T-helper 2 cell treated with Interferon-gamma antibody and Interleukin-4, amounts not matched to agents 5 μg/mL and 100 μg/mL, for 36 hours (primary cell): Measurements from ENCODE around the gene TNPO1.

Source experiments
- DNase-seq: peaks from one replicate; pipeline ENCODE4 v3.0.0; 2021; ENCODE audit warnings: low spot score
- H3K27ac Mint-ChIP-seq: one replicate; pipeline ENCODE4 v1.8.0; 2021; ENCODE audit warnings: mild to moderate bottlenecking, mixed read lengths
- H3K27me3 Mint-ChIP-seq: one replicate; pipeline ENCODE4 v1.8.0; 2021; ENCODE audit warnings: low read depth, mixed read lengths
- H3K36me3 Mint-ChIP-seq: one replicate; pipeline ENCODE4 v1.8.0; 2021; ENCODE audit warnings: low read depth, mixed read lengths
- H3K4me1 Mint-ChIP-seq: one replicate; pipeline ENCODE4 v1.8.0; 2021; ENCODE audit warnings: low read depth, mixed read lengths
- H3K4me3 Mint-ChIP-seq: one replicate; pipeline ENCODE4 v1.8.0; 2022; ENCODE audit warnings: mild to moderate bottlenecking, moderate library complexity, mixed read lengths
- H3K9me3 Mint-ChIP-seq: one replicate; pipeline ENCODE4 v1.8.0; 2021; ENCODE audit warnings: mixed read lengths

The TNPO1 gene

DNA sequence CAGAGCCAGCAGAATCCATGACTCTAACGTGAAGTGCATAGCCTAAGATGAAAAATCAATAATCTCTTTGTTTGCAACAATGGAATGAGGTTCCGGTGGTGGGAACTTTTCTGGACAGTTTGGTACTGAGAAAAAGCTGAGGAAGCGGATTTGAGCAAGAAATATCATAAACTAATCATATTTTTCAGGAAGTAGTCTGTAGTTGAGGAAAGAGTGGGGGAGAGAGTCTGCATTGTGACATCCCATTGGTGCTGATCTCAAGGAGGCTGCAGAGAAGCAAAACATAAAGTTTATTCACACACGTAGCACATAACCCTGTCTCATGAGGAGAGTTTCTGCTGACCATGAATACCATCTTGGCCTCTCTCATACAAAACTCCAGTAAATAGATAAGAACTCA, 123.6 kb downstream of the TNPO1 start:
- peaks cover 14% of the 10 kb centered on the region for H3K27me3 Mint-ChIP-seq
- no peak for DNase-seq
- H3K36me3 Mint-ChIP-seq, result no peaks in the 10 kb centered on the region
- no peak overlapping the region for H3K4me3 Mint-ChIP-seq
- no peaks in the 10 kb centered on the region for H3K9me3 Mint-ChIP-seq
- no peaks in the 10 kb centered on the region for H3K4me1 Mint-ChIP-seq
- no peak overlapping the region for H3K27ac Mint-ChIP-seq

DNA sequence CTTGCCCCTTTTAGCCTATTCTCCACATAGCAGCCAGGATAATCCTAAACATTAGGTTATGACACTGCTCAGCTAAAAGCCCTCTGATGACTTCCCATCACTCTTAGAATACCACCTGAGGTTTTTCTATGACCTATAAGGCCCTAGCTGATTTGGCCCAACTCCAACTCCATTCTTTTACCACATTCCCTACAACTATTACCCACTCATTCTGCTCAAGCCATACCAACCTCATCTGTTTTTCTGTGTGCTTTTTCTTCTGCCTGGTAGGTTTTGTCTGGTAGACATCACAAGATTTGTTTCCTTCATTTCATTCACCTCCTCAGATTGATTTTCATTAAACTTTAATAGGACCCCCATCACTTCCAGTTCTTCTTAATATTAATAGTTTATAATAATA, 126.8 kb downstream of the TNPO1 start:
- H3K27me3 Mint-ChIP-seq, result peaks cover 24% of the 10 kb centered on the region
- H3K4me1 Mint-ChIP-seq, result no peaks in the 10 kb centered on the region
- no peak for DNase-seq
- H3K27ac Mint-ChIP-seq, result no peak overlapping the region
- H3K9me3 Mint-ChIP-seq, result no peaks in the 10 kb centered on the region
- no peak overlapping the region for H3K4me3 Mint-ChIP-seq
- H3K36me3 Mint-ChIP-seq, result no peaks in the 10 kb centered on the region

- H3K4me1 Mint-ChIP-seq, result no peaks in the 10 kb centered on the region
- H3K27ac Mint-ChIP-seq, result no peak overlapping the region
- H3K4me3 Mint-ChIP-seq, result no peak overlapping the region
- H3K27me3 Mint-ChIP-seq, result peaks cover 38% of the 10 kb centered on the region
- no peaks in the 10 kb centered on the region for H3K36me3 Mint-ChIP-seq
- no peak for DNase-seq
- H3K9me3 Mint-ChIP-seq, result no peaks in the 10 kb centered on the region
Measured at GRCh38 chr5:72947498-72947897, 131.0 kb downstream of the TNPO1 start.

DNA sequence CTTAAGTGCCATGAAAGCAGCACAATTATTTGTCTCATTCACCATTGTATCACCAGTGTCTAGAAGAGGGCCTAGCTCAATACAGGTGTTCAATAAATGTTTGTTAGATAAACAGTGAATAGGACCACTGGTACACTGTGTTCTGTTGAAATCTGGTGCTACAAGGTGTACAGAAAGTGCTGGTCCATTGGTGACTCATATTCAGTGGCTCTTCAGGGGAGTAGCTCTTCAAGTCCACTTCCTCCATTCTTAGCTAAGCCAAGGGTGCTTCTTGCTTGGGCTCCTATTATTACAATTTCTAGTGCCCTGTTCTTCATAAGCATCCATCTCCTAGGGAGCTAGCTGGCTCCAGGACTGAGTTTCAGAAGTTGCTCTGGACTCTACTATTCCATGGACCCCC, 133.0 kb downstream of the TNPO1 start:
- Mint-ChIP-seq H3K27me3 (peaks cover 44% of the 10 kb centered on the region), H3K36me3 (no peaks in the 10 kb centered on the region), H3K27ac (no peak overlapping the region), H3K4me3 (no peak overlapping the region), H3K4me1 (no peaks in the 10 kb centered on the region), H3K9me3 (no peaks in the 10 kb centered on the region)
- no peak for DNase-seq

DNA sequence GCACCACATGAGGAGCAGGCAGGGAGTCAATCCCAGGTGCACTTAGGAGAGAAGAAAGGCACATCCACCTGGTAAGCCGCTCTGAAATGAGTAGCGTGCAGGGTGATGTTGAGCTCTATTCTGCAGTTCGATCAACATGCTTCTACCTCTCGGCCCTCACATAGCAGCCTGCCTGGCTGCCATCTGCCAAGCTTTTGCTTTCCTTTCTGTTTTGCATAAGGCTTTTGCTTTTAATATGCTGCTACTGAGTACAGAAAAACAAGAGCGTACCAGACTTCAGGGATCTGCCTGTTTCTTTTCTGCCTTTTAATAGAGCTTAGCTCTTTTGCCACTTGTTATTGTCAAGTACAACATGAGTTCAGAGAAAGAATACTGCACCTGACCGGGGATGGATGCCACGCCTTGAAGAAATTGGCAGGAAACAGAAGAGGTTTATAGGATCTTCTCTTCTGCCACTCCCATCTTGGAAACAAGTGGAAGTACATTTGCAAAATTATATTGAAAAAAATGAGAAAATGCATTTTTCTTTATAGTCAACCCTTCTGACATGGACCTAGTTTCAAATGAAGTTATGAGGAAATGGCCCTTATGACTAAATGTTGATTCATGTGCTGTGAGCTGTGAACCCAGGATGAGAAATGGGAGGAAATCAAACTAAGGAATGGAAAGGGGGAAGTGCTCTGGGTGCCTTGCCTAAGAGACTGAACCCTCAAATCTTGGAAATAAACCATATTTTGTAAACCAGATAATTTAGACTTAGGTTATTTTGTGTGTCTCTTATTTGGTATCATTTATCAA, 135.4 kb downstream of the TNPO1 start:
- Mint-ChIP-seq H3K4me3 (no peak overlapping the region), H3K36me3 (peaks cover 2% of the 10 kb centered on the region), H3K27ac (no peak overlapping the region), H3K9me3 (no peaks in the 10 kb centered on the region), H3K4me1 (peaks cover 11% of the 10 kb centered on the region), H3K27me3 (peaks cover 53% of the 10 kb centered on the region)
- DNase-seq, result no peak

- Mint-ChIP-seq H3K27me3 (peaks cover 60% of the 10 kb centered on the region), H3K9me3 (no peaks in the 10 kb centered on the region), H3K27ac (no peak overlapping the region), H3K36me3 (peaks cover 2% of the 10 kb centered on the region), H3K4me3 (no peak overlapping the region), H3K4me1 (peaks cover 12% of the 10 kb centered on the region)
- no peak for DNase-seq
Measured at GRCh38 chr5:72954389-72954788, 137.9 kb downstream of the TNPO1 start.

GRCh38 chr5:72955143-72955767, 138.8 kb downstream of the TNPO1 start:
- Mint-ChIP-seq H3K9me3 (no peaks in the 10 kb centered on the region), H3K27ac (peak overlapping the region; percentile 68), H3K36me3 (peaks cover 2% of the 10 kb centered on the region), H3K4me1 (peaks cover 12% of the 10 kb centered on the region), H3K27me3 (peaks cover 64% of the 10 kb centered on the region), H3K4me3 (peak overlapping the region; percentile 90)
- no peak for DNase-seq

- H3K27me3 Mint-ChIP-seq, result peaks cover 63% of the 10 kb centered on the region
- H3K36me3 Mint-ChIP-seq, result peaks cover 2% of the 10 kb centered on the region
- peaks cover 12% of the 10 kb centered on the region for H3K4me1 Mint-ChIP-seq
- H3K9me3 Mint-ChIP-seq, result no peaks in the 10 kb centered on the region
- peak; percentile 94 for DNase-seq
- peak within 1 kb of the TSS; percentile 90 for H3K4me3 Mint-ChIP-seq
- H3K27ac Mint-ChIP-seq, result peak within 1 kb of the TSS; percentile 68
Measured at GRCh38 chr5:72955768-72956323, 139.4 kb downstream of the TNPO1 start, which contains the start of gene FCHO2. Gene FCHO2, plus strand, starts transcription at chr5:72956041. Its CDS starts 56 bp downstream, at chr5:72956097.

- Mint-ChIP-seq H3K27ac (peak overlapping the region; percentile 23), H3K4me1 (peaks cover 12% of the 10 kb centered on the region), H3K9me3 (no peaks in the 10 kb centered on the region), H3K4me3 (peak overlapping the region; percentile 75), H3K36me3 (peaks cover 2% of the 10 kb centered on the region), H3K27me3 (peaks cover 61% of the 10 kb centered on the region)
- peak; percentile 23 for DNase-seq
Measured at GRCh38 chr5:72956324-72957140, 140.1 kb downstream of the TNPO1 start.

- H3K4me1 Mint-ChIP-seq, result peaks cover 12% of the 10 kb centered on the region
- H3K4me3 Mint-ChIP-seq, result peak overlapping the region; percentile 45
- peaks cover 2% of the 10 kb centered on the region for H3K36me3 Mint-ChIP-seq
- DNase-seq, result no peak
- H3K27ac Mint-ChIP-seq, result no peak overlapping the region
- H3K27me3 Mint-ChIP-seq, result peaks cover 56% of the 10 kb centered on the region
- H3K9me3 Mint-ChIP-seq, result no peaks in the 10 kb centered on the region
Measured at GRCh38 chr5:72957337-72957736, 140.9 kb downstream of the TNPO1 start.

- no peak for DNase-seq
- Mint-ChIP-seq H3K27me3 (peaks cover 47% of the 10 kb centered on the region), H3K4me3 (no peak overlapping the region), H3K36me3 (peaks cover 2% of the 10 kb centered on the region), H3K4me1 (peaks cover 12% of the 10 kb centered on the region), H3K9me3 (no peaks in the 10 kb centered on the region), H3K27ac (no peak overlapping the region)
Measured at GRCh38 chr5:72959257-72959656, 142.8 kb downstream of the TNPO1 start.
